GM23338 (cell line): Measurements from ENCODE around the gene NCOA6. TPM values are rescaled to one million over a fixed set of nuclear protein-coding genes. Genes with fewer than 3 reads are reported as not detected.

Experiments used
- ATAC-seq: fragments of 200-7000 bp; cut with Tn5 transposase; 3 replicates; pipeline ENCODE4 v1.9.1; 2020
- DNase-seq: peaks from one replicate; pipeline ENCODE4 v3.0.0-alpha.2; 2015; ENCODE audit warnings: low spot score
- H2AFZ ChIP-seq: fragments of 200-600 bp; sonication (generic); 2 replicates; pipeline ENCODE4 v1.8.0; 2016; ENCODE audit warnings: antibody characterized with exemption, mild to moderate bottlenecking, moderate library complexity
- H3F3A ChIP-seq: fragments of 200-600 bp; sonication (generic); replicated peaks from 2 replicates; pipeline ENCODE4 v1.8.0; 2017; ENCODE audit warnings: antibody characterized with exemption, mixed run types, low read depth
- H3K27ac ChIP-seq: fragments of 200-600 bp; sonication (generic); 2 replicates; pipeline ENCODE4 v1.6.1; 2016; ENCODE audit warnings: low read depth
- H3K27me3 ChIP-seq: fragments of 200-600 bp; sonication (generic); 2 replicates; pipeline ENCODE4 v1.8.0; 2016; ENCODE audit warnings: mild to moderate bottlenecking, mixed run types, moderate library complexity; ENCODE audit not compliant: insufficient read depth
- H3K36me3 ChIP-seq: fragments of 200-600 bp; sonication (generic); 2 replicates; pipeline ENCODE4 v1.8.0; 2016; ENCODE audit warnings: mild to moderate bottlenecking; ENCODE audit not compliant: insufficient read depth
- H3K4me1 ChIP-seq: fragments of 200-600 bp; sonication (generic); 2 replicates; pipeline ENCODE4 v1.8.0; 2016; ENCODE audit warnings: mild to moderate bottlenecking, moderate library complexity; ENCODE audit not compliant: insufficient read depth
- H3K4me2 ChIP-seq: fragments of 200-600 bp; sonication (generic); 2 replicates; pipeline ENCODE4 v1.7.1; 2017; ENCODE audit warnings: mixed run types
- H3K4me3 ChIP-seq: fragments of 200-600 bp; sonication (generic); 2 replicates; pipeline ENCODE4 v1.6.1; 2016; ENCODE audit warnings: mixed run types
- H3K79me2 ChIP-seq: fragments of 200-600 bp; sonication (generic); replicated peaks from 2 replicates; pipeline ENCODE4 v1.8.0; 2017; ENCODE audit warnings: mild to moderate bottlenecking; ENCODE audit not compliant: insufficient read depth
- H3K9me2 ChIP-seq: fragments of 200-600 bp; sonication (generic); 2 replicates; pipeline ENCODE4 v1.8.0; 2017; ENCODE audit not compliant: insufficient read depth
- H4K20me1 ChIP-seq: fragments of 200-600 bp; sonication (generic); replicated peaks from 2 replicates; pipeline ENCODE4 v1.8.0; 2017; ENCODE audit warnings: mild to moderate bottlenecking; ENCODE audit not compliant: insufficient read depth
- H3K27ac Mint-ChIP-seq: 2 replicates; pipeline ENCODE4 v1.8.0; 2020; ENCODE audit warnings: inconsistent platforms, mild to moderate bottlenecking, moderate library complexity, mixed read lengths
- H3K27me3 Mint-ChIP-seq: 3 replicates; pipeline ENCODE4 v1.8.0; 2022; ENCODE audit warnings: low read depth, mild to moderate bottlenecking, moderate library complexity, mixed read lengths, inconsistent platforms; ENCODE audit not compliant: insufficient read depth, poor library complexity
- H3K36me3 Mint-ChIP-seq: 3 replicates; pipeline ENCODE4 v1.8.0; 2021; ENCODE audit warnings: low read depth, mild to moderate bottlenecking, inconsistent platforms, moderate library complexity, mixed read lengths
- H3K4me1 Mint-ChIP-seq: 3 replicates; pipeline ENCODE4 v1.8.0; 2020; ENCODE audit warnings: mild to moderate bottlenecking, inconsistent platforms, mixed read lengths
- H3K4me3 Mint-ChIP-seq: 3 replicates; pipeline ENCODE4 v1.8.0; 2021; ENCODE audit warnings: moderate library complexity, mild to moderate bottlenecking, inconsistent platforms, mixed read lengths
- H3K9me3 Mint-ChIP-seq: 3 replicates; pipeline ENCODE4 v1.8.0; 2020; ENCODE audit warnings: moderate library complexity, mild to moderate bottlenecking, inconsistent platforms, mixed read lengths
- CREB1 ChIP-seq: fragments of 250-450 bp; sonication (Bioruptor Pico); IDR thresholded peaks from 2 replicates; pipeline ENCODE4 v1.5.0; 2020; ENCODE audit warnings: low read depth, mild to moderate bottlenecking, moderate library complexity
- EZH2 ChIP-seq: fragments of 200-600 bp; sonication (generic); IDR thresholded peaks from one replicate; pipeline ENCODE4 v1.8.0; 2017; ENCODE audit warnings: antibody characterized with exemption, mild to moderate bottlenecking, low read depth; ENCODE audit not compliant: unreplicated experiment
- EZH2phosphoT487 ChIP-seq: fragments of 200-600 bp; sonication (generic); IDR thresholded peaks from one replicate; pipeline ENCODE4 v1.8.1; 2018; ENCODE audit warnings: antibody characterized with exemption; ENCODE audit not compliant: unreplicated experiment
- JUNB ChIP-seq: IDR thresholded peaks from one replicate; pipeline ENCODE4 v1.6.1; 2016; ENCODE audit warnings: antibody characterized with exemption; ENCODE audit not compliant: unreplicated experiment
- NANOG ChIP-seq: IDR thresholded peaks from 2 replicates; pipeline ENCODE4 v1.6.1; 2016; ENCODE audit warnings: antibody characterized with exemption, borderline replicate concordance
- STAT1 ChIP-seq: IDR thresholded peaks from one replicate; pipeline ENCODE4 v1.6.1; 2016; ENCODE audit warnings: antibody characterized with exemption; ENCODE audit not compliant: unreplicated experiment
- ZNF331 ChIP-seq: fragments of 250-450 bp; sonication (Bioruptor Pico); IDR thresholded peaks from 2 replicates; pipeline ENCODE4 v1.5.0; 2020; ENCODE audit warnings: low read depth, mild to moderate bottlenecking, moderate library complexity
- polyA plus RNA-seq: library from polyadenylated mRNA; unstranded; fragments of >200 nt; fragmentation: Nextera tagmentation; extraction: Ambion mirVana; gene quantifications from 2 replicates; pipeline ENCODE4 v1.2.1, GENCODE V29; 2016
- total RNA-seq: library from RNA; depleted of rRNA; stranded (reverse); fragments of >200 nt; shearing (Covaris generic); gene quantifications from 2 replicates; pipeline ENCODE4 v1.2.3, GENCODE V29; 2014
- TF ChIP-seq, protein P1 (sequence below): IDR thresholded peaks from 2 replicates; pipeline ENCODE4 v1.6.1; 2016; ENCODE audit warnings: antibody characterized with exemption
- TF ChIP-seq, protein P2 (sequence below): fragments of 250-450 bp; sonication (Bioruptor Pico); IDR thresholded peaks from 2 replicates; pipeline ENCODE4 v1.5.0; 2020; ENCODE audit warnings: mild to moderate bottlenecking, moderate library complexity

NCOA6 gene
- total and polyA plus RNA-seq, 2 experiments from 2014 or later, result 10.6 to 17.4 TPM

DNA sequence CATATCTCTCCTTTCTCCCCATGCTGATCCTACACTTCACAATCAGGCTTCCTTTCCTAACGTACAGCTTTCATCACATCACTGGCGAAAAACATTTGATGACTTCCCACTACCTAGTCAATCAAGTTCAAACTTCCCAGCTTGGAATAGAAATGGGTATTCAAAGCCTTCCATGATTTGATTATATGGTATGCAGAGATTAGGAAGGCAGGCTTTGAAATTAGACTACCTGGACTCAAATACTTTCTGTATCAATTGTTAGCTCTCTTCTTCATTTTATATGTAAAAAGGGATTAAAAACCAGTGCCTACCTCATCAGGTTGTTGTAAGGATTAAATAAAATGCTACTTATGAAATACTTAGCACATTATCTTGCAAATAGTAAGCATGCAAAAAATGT is 7.7 kb downstream of the NCOA6 start:
- H3K27me3 Mint-ChIP-seq, result no peaks in the 10 kb centered on the region
- Histone ChIP-seq H3F3A (no peaks in the 10 kb centered on the region), H3K9me2 (no peaks in the 10 kb centered on the region), H2AFZ (no peak overlapping the region), H4K20me1 (no peaks in the 10 kb centered on the region; the same call in 1 of the 2 replicates), H3K27ac (no peak overlapping the region), H3K4me2 (no peak overlapping the region), H3K27me3 (no peaks in the 10 kb centered on the region), H3K79me2 (peaks cover 35% of the 10 kb centered on the region), H3K4me3 (no peak overlapping the region), H3K4me1 (peaks cover 6% of the 10 kb centered on the region; the same call in 1 of the 2 replicates), H3K36me3 (no peaks in the 10 kb centered on the region)
- no peak overlapping the region for H3K4me3 Mint-ChIP-seq
- no peak overlapping the region for H3K27ac Mint-ChIP-seq
- peaks cover 11% of the 10 kb centered on the region for H3K4me1 Mint-ChIP-seq
- no peak for DNase-seq
- H3K36me3 Mint-ChIP-seq, result peaks cover 2% of the 10 kb centered on the region; the same call in 1 of the 3 replicates
- ATAC-seq, result no peak
- TF ChIP-seq JUNB, result no peak
- TF ChIP-seq, protein P1, sequence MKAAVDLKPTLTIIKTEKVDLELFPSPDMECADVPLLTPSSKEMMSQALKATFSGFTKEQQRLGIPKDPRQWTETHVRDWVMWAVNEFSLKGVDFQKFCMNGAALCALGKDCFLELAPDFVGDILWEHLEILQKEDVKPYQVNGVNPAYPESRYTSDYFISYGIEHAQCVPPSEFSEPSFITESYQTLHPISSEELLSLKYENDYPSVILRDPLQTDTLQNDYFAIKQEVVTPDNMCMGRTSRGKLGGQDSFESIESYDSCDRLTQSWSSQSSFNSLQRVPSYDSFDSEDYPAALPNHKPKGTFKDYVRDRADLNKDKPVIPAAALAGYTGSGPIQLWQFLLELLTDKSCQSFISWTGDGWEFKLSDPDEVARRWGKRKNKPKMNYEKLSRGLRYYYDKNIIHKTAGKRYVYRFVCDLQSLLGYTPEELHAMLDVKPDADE, result no peak
- H3K9me3 Mint-ChIP-seq, result no peaks in the 10 kb centered on the region; the same call in 2 of the 3 replicates

DNA sequence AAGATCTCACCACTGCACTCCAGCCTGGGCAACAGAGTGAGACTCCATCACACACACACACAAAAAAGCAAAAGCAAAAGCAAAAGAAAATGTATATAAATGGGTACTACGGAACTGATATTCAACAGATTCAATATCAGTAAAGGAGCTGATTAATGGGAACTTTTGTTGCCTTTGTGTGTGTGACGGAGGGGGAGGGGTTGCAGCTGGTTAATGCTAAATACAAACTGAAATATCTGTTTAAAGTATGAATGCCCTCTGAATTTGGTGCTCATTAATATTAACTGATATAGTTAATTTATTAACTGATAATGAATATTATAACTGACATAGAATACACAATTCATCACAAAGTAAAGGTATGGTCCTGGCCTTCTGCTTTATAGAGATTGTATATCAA is 8.4 kb downstream of the NCOA6 start:
- Mint-ChIP-seq H3K9me3 (no peaks in the 10 kb centered on the region; the same call in 2 of the 3 replicates), H3K27ac (no peak overlapping the region), H3K27me3 (no peaks in the 10 kb centered on the region), H3K36me3 (peaks cover 2% of the 10 kb centered on the region; the same call in 1 of the 3 replicates), H3K4me1 (peaks cover 11% of the 10 kb centered on the region), H3K4me3 (no peak overlapping the region)
- H3K36me3 ChIP-seq, result no peaks in the 10 kb centered on the region
- H3F3A ChIP-seq, result no peaks in the 10 kb centered on the region
- peaks cover 6% of the 10 kb centered on the region; the same call in 1 of the 2 replicates for H3K4me1 ChIP-seq
- H2AFZ ChIP-seq, result no peak overlapping the region
- DNase-seq, result no peak
- no peaks in the 10 kb centered on the region for H3K27me3 ChIP-seq
- H3K9me2 ChIP-seq, result no peaks in the 10 kb centered on the region
- no peak overlapping the region for H3K4me3 ChIP-seq
- no peaks in the 10 kb centered on the region; the same call in 1 of the 2 replicates for H4K20me1 ChIP-seq
- TF ChIP-seq, protein P1, result no peak
- no peak for TF ChIP-seq EZH2
- TF ChIP-seq STAT1, result no peak
- TF ChIP-seq EZH2phosphoT487, result no peak
- TF ChIP-seq NANOG, result no peak
- peaks cover 28% of the 10 kb centered on the region for H3K79me2 ChIP-seq
- H3K27ac ChIP-seq, result no peak overlapping the region
- ATAC-seq, result no peak
- H3K4me2 ChIP-seq, result no peak overlapping the region

DNA sequence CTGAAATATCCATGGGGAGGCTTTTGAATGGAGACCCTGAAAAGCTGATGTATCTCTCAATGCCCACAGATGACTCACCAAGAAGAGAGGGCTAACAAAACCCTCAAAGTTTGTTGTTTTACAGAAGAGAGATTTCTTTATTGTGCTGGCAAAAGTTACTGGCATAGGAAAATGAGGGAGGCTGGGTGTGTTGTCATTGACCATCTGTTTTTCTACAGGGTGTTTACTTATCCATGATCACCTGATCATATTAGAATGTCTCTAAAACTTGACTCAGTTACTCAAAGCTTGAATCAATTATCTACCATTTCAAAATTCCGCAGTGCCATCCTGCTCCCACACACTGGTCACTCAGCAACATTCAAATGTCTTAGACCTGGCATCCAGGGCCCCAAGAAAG is 9.8 kb downstream of the NCOA6 start:
- Histone ChIP-seq H3K79me2 (peaks cover 16% of the 10 kb centered on the region), H3K4me1 (peaks cover 6% of the 10 kb centered on the region; the same call in 1 of the 2 replicates), H3K4me2 (no peak overlapping the region), H3K27me3 (no peaks in the 10 kb centered on the region), H4K20me1 (no peaks in the 10 kb centered on the region; the same call in 1 of the 2 replicates), H3K36me3 (no peaks in the 10 kb centered on the region), H3F3A (no peaks in the 10 kb centered on the region), H2AFZ (no peak overlapping the region), H3K27ac (no peak overlapping the region), H3K4me3 (no peak overlapping the region), H3K9me2 (no peaks in the 10 kb centered on the region)
- Mint-ChIP-seq H3K27me3 (no peaks in the 10 kb centered on the region), H3K27ac (no peak overlapping the region; the same call in 1 of the 2 replicates), H3K4me1 (peaks cover 11% of the 10 kb centered on the region), H3K4me3 (no peak overlapping the region), H3K36me3 (no peaks in the 10 kb centered on the region), H3K9me3 (no peaks in the 10 kb centered on the region)
- ATAC-seq, result no peak
- DNase-seq, result no peak
- TF ChIP-seq EZH2phosphoT487, result no peak
- TF ChIP-seq, protein P2, sequence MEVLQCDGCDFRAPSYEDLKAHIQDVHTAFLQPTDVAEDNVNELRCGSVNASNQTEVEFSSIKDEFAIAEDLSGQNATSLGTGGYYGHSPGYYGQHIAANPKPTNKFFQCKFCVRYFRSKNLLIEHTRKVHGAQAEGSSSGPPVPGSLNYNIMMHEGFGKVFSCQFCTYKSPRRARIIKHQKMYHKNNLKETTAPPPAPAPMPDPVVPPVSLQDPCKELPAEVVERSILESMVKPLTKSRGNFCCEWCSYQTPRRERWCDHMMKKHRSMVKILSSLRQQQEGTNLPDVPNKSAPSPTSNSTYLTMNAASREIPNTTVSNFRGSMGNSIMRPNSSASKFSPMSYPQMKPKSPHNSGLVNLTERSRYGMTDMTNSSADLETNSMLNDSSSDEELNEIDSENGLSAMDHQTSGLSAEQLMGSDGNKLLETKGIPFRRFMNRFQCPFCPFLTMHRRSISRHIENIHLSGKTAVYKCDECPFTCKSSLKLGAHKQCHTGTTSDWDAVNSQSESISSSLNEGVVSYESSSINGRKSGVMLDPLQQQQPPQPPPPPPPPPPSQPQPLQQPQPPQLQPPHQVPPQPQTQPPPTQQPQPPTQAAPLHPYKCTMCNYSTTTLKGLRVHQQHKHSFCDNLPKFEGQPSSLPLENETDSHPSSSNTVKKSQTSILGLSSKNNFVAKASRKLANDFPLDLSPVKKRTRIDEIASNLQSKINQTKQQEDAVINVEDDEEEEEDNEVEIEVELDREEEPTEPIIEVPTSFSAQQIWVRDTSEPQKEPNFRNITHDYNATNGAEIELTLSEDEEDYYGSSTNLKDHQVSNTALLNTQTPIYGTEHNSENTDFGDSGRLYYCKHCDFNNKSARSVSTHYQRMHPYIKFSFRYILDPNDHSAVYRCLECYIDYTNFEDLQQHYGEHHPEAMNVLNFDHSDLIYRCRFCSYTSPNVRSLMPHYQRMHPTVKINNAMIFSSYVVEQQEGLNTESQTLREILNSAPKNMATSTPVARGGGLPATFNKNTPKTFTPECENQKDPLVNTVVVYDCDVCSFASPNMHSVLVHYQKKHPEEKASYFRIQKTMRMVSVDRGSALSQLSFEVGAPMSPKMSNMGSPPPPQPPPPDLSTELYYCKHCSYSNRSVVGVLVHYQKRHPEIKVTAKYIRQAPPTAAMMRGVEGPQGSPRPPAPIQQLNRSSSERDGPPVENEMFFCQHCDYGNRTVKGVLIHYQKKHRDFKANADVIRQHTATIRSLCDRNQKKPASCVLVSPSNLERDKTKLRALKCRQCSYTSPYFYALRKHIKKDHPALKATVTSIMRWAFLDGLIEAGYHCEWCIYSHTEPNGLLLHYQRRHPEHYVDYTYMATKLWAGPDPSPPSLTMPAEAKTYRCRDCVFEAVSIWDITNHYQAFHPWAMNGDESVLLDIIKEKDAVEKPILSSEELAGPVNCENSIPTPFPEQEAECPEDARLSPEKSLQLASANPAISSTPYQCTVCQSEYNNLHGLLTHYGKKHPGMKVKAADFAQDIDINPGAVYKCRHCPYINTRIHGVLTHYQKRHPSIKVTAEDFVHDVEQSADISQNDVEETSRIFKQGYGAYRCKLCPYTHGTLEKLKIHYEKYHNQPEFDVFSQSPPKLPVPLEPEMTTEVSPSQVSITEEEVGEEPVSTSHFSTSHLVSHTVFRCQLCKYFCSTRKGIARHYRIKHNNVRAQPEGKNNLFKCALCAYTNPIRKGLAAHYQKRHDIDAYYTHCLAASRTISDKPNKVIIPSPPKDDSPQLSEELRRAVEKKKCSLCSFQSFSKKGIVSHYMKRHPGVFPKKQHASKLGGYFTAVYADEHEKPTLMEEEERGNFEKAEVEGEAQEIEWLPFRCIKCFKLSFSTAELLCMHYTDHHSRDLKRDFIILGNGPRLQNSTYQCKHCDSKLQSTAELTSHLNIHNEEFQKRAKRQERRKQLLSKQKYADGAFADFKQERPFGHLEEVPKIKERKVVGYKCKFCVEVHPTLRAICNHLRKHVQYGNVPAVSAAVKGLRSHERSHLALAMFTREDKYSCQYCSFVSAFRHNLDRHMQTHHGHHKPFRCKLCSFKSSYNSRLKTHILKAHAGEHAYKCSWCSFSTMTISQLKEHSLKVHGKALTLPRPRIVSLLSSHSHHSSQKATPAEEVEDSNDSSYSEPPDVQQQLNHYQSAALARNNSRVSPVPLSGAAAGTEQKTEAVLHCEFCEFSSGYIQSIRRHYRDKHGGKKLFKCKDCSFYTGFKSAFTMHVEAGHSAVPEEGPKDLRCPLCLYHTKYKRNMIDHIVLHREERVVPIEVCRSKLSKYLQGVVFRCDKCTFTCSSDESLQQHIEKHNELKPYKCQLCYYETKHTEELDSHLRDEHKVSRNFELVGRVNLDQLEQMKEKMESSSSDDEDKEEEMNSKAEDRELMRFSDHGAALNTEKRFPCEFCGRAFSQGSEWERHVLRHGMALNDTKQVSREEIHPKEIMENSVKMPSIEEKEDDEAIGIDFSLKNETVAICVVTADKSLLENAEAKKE, result no peak
- no peak for TF ChIP-seq NANOG
- no peak for TF ChIP-seq CREB1 (CRISPR knock-in tag)
- TF ChIP-seq ZNF331, result no peak
